ENCODE results near the gene FAM135A. TPM values are rescaled to one million over a fixed set of nuclear protein-coding genes. Genes with fewer than 3 reads are reported as not detected.

Gene FAM135A
- total and polyA plus RNA-seq, 2 of the 13 experiments (the other 11 are each of a cell fraction or from before 2014, with no cell fraction given): 26.9 to 31.5 TPM

GRCh38 chr6:70398783-70399728 lies 14.3 kb upstream of the FAM135A start (continued):
- TF ChIP-seq GLMP (CRISPR knock-in tag; IDR thresholded peaks at IDR 0.05; ENCODE audit: borderline replicate concordance) (no peak), ZNF609 (CRISPR knock-in tag; IDR thresholded peaks at IDR 0.05; ENCODE audit: borderline replicate concordance) (no peak), FOSL1 (CRISPR knock-in tag; IDR thresholded peaks at IDR 0.05; ENCODE audit: borderline replicate concordance) (peak; percentile 71; the same call in 1 of the 2 replicates), CHCHD3 (CRISPR knock-in tag; IDR thresholded peaks at IDR 0.05) (no peak), ZNF205 (CRISPR knock-in tag; IDR thresholded peaks at IDR 0.05) (no peak), NRL (CRISPR knock-in tag; IDR thresholded peaks at IDR 0.05; ENCODE audit: borderline replicate concordance) (no peak), YY1 (IDR thresholded peaks at IDR 0.05; ENCODE audit: insufficient read depth, insufficient replicate concordance, low read depth, low read length) (no peak), CBFB (CRISPR knock-in tag; IDR thresholded peaks at IDR 0.05) (no peak), ZNF607 (CRISPR knock-in tag; IDR thresholded peaks at IDR 0.05; ENCODE audit: borderline replicate concordance) (no peak; the same call in 1 of the 2 replicates)
- TF ChIP-seq, protein P1, sequence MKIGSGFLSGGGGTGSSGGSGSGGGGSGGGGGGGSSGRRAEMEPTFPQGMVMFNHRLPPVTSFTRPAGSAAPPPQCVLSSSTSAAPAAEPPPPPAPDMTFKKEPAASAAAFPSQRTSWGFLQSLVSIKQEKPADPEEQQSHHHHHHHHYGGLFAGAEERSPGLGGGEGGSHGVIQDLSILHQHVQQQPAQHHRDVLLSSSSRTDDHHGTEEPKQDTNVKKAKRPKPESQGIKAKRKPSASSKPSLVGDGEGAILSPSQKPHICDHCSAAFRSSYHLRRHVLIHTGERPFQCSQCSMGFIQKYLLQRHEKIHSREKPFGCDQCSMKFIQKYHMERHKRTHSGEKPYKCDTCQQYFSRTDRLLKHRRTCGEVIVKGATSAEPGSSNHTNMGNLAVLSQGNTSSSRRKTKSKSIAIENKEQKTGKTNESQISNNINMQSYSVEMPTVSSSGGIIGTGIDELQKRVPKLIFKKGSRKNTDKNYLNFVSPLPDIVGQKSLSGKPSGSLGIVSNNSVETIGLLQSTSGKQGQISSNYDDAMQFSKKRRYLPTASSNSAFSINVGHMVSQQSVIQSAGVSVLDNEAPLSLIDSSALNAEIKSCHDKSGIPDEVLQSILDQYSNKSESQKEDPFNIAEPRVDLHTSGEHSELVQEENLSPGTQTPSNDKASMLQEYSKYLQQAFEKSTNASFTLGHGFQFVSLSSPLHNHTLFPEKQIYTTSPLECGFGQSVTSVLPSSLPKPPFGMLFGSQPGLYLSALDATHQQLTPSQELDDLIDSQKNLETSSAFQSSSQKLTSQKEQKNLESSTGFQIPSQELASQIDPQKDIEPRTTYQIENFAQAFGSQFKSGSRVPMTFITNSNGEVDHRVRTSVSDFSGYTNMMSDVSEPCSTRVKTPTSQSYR (CRISPR knock-in tag; IDR thresholded peaks at IDR 0.05; ENCODE audit: borderline replicate concordance): no peak
- TF ChIP-seq, protein P2, sequence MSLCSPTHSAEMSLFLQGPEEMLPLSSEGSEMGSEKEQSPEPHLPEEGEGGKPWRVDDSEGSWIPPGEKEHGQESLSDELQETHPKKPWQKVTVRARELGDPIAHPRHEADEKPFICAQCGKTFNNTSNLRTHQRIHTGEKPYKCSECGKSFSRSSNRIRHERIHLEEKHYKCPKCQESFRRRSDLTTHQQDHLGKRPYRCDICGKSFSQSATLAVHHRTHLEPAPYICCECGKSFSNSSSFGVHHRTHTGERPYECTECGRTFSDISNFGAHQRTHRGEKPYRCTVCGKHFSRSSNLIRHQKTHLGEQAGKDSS (CRISPR knock-in tag; IDR thresholded peaks at IDR 0.05; ENCODE audit: borderline replicate concordance, low read depth): no peak
- TF ChIP-seq, protein P3, sequence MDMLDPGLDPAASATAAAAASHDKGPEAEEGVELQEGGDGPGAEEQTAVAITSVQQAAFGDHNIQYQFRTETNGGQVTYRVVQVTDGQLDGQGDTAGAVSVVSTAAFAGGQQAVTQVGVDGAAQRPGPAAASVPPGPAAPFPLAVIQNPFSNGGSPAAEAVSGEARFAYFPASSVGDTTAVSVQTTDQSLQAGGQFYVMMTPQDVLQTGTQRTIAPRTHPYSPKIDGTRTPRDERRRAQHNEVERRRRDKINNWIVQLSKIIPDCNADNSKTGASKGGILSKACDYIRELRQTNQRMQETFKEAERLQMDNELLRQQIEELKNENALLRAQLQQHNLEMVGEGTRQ (IDR thresholded peaks at IDR 0.05; ENCODE audit: low read depth, low read length): no peak
- TF ChIP-seq, protein P3 (CRISPR knock-in tag; IDR thresholded peaks at IDR 0.05; ENCODE audit: borderline replicate concordance): no peak
